Natural killer cell (primary cell): ENCODE data around the gene SLC6A11. TPM values are rescaled to one million over a fixed set of nuclear protein-coding genes. Genes with fewer than 3 reads are reported as not detected.

Experiments
- ATAC-seq, 3 donors: fragments of 150-1000 bp in 2 of 3; fragments of 200-7000 bp in 1 of 3; cut with Tn5 transposase; 1 replicate in 1 of 3; 2 replicates in 2 of 3; pipeline ENCODE4 v1.10.0; 2021; ENCODE audit warnings: mild to moderate bottlenecking in 2 of 3, moderate library complexity in 2 of 3
- DNase-seq, 2 donors: peaks; one replicate each; pipeline versions ENCODE4 v3.0.0 to v3.0.0-alpha.2; 2013 to 2021; ENCODE audit warnings: mixed read lengths in 1 of 2
- H3K27ac ChIP-seq: one replicate; pipeline ENCODE4 v1.5.1; 2013; ENCODE audit warnings: mild to moderate bottlenecking, low read length
- H3K27me3 ChIP-seq: one replicate; pipeline ENCODE4 v1.6.1; 2013; ENCODE audit warnings: low read length; ENCODE audit not compliant: control insufficient read depth, insufficient read depth
- H3K36me3 ChIP-seq: one replicate; pipeline ENCODE4 v1.6.1; 2013; ENCODE audit warnings: low read length; ENCODE audit not compliant: control insufficient read depth, insufficient read depth
- H3K4me1 ChIP-seq: one replicate; pipeline ENCODE4 v1.6.1; 2013; ENCODE audit warnings: low read length; ENCODE audit not compliant: control insufficient read depth, insufficient read depth
- H3K4me3 ChIP-seq: one replicate; pipeline ENCODE4 v1.5.1; 2013; ENCODE audit warnings: low read length
- H3K9me3 ChIP-seq: one replicate; pipeline ENCODE4 v1.6.1; 2013; ENCODE audit warnings: low read length; ENCODE audit not compliant: control insufficient read depth, insufficient read depth
- H3K27ac Mint-ChIP-seq, 2 donors: one replicate each; pipeline ENCODE4 v1.8.0; 2022; ENCODE audit warnings: mild to moderate bottlenecking in 2 of 2, mixed read lengths in 2 of 2, moderate library complexity in 1 of 2
- H3K27me3 Mint-ChIP-seq, 2 donors: one replicate each; pipeline ENCODE4 v1.8.0; 2022; ENCODE audit warnings: low read depth in 2 of 2, mixed read lengths in 2 of 2
- H3K36me3 Mint-ChIP-seq: one replicate; pipeline ENCODE4 v1.8.0; 2022; ENCODE audit warnings: mixed read lengths
- H3K4me1 Mint-ChIP-seq, 2 donors: one replicate each; pipeline ENCODE4 v1.8.0; 2022; ENCODE audit warnings: mixed read lengths in 2 of 2
- H3K4me3 Mint-ChIP-seq: one replicate; pipeline ENCODE4 v1.8.0; 2022; ENCODE audit warnings: mild to moderate bottlenecking, moderate library complexity, mixed read lengths
- H3K9me3 Mint-ChIP-seq, 2 donors: one replicate each; pipeline ENCODE4 v1.8.0; 2022; ENCODE audit warnings: mixed read lengths in 2 of 2
- WGBS: methylation state at CpG from one replicate; pipeline ENCODE4 v1.1.7; 2013; ENCODE audit warnings: missing lambda C conversion rate; ENCODE audit not compliant: insufficient coverage; 5-methylcytosine and 5-hydroxymethylcytosine counted together
- intact Hi-C: fragments of 100-400 bp; cut with micrococcal nuclease; formaldehyde crosslinking; loops from one replicate; pipeline ENCODE4 v1.14.2; 2022
- total RNA-seq, 4 donors: library from RNA; stranded (reverse); fragments of 120-200 nt in 1 of 4; gene quantifications; one replicate each; pipeline versions ENCODE4 v1.2.3 to v1.2.4, GENCODE V29; 2013 to 2022
- TF ChIP-seq, protein P1 (sequence below): fragments of 200-600 bp; IDR thresholded peaks from one replicate; pipeline ENCODE4 v1.8.0; 2022; ENCODE audit warnings: antibody characterized with exemption

The SLC6A11 gene
- total RNA-seq, 3 donors from 2014 or later (not counting 1 experiment from before 2014, with no cell fraction given) = not detected

DNA sequence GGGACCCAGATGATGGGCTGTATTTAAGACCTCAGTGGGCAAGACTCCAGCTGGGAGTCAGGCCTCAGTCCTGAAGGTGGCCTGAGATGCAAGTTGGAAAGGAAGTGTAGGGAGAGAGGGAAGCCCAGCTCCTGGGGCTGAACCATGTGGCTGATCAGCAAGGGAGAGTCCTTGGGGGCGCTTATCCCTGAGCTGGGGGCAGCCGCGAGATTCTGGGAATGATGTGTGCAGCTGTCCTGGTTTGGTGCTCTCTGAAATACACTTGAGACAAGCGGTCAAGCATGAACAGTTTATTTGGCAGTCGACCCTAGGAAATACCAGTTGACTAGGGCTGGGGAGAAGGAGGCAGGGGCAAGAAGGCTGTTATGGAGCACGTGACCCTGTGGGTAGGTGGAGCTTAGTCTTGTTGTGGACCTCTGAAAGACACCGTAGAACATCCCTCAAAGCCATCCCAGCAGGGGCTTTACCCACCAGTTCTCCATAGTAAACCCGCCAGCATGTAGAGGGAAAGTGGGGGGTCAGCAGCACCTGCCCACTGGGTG lies 41.8 kb upstream of the SLC6A11 start:
- Histone ChIP-seq H3K27ac (no peak overlapping the region), H3K4me3 (no peak overlapping the region), H3K27me3 (no peaks in the 10 kb centered on the region), H3K4me1 (no peaks in the 10 kb centered on the region), H3K36me3 (no peaks in the 10 kb centered on the region), H3K9me3 (peaks cover 12% of the 10 kb centered on the region)
- Mint-ChIP-seq H3K27me3 (peaks cover 5 to 12% of the 10 kb centered on the region in 2 donors), H3K4me3 (no peak overlapping the region), H3K36me3 (no peaks in the 10 kb centered on the region), H3K9me3 (no peaks in the 10 kb centered on the region), H3K27ac (no peak overlapping the region), H3K4me1 (no peaks in the 10 kb centered on the region)
- ATAC-seq (no peak), DNase-seq (no peak)
- TF ChIP-seq, protein P1, sequence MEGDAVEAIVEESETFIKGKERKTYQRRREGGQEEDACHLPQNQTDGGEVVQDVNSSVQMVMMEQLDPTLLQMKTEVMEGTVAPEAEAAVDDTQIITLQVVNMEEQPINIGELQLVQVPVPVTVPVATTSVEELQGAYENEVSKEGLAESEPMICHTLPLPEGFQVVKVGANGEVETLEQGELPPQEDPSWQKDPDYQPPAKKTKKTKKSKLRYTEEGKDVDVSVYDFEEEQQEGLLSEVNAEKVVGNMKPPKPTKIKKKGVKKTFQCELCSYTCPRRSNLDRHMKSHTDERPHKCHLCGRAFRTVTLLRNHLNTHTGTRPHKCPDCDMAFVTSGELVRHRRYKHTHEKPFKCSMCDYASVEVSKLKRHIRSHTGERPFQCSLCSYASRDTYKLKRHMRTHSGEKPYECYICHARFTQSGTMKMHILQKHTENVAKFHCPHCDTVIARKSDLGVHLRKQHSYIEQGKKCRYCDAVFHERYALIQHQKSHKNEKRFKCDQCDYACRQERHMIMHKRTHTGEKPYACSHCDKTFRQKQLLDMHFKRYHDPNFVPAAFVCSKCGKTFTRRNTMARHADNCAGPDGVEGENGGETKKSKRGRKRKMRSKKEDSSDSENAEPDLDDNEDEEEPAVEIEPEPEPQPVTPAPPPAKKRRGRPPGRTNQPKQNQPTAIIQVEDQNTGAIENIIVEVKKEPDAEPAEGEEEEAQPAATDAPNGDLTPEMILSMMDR = no peak
- 70% methylated on average over 8 of the region's 8 CpGs for WGBS
- intact Hi-C loops = no loop called here

DNA sequence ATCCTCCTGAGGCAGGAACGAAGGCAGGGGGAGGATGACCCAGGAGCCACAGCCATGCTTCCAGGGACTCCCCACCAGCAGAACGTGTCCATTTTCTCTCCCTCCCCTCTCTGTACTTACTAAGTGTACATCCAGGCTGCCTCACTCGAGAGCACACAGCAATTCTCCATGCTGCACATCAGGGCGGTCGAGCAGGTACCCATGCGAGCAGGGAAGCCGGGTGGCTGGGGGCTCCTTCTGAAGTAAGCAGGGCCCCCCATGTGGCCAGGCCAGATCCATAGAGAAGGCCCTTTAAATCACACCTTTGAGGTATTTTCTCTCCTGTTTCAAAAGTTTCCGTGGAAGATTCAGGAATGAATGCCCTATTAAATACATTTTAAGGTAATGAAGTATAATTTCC lies 41.2 kb upstream of the SLC6A11 start:
- Histone ChIP-seq H3K36me3 (no peaks in the 10 kb centered on the region), H3K4me1 (no peaks in the 10 kb centered on the region), H3K9me3 (peaks cover 12% of the 10 kb centered on the region), H3K4me3 (no peak overlapping the region), H3K27me3 (no peaks in the 10 kb centered on the region), H3K27ac (no peak overlapping the region)
- H3K4me3 Mint-ChIP-seq = no peak overlapping the region
- peaks cover 8 to 11% of the 10 kb centered on the region in 2 donors for H3K27me3 Mint-ChIP-seq
- intact Hi-C loops = no loop called here
- 75% methylated on average over 8 of the region's 8 CpGs for WGBS
- DNase-seq = no peak
- no peaks in the 10 kb centered on the region for H3K4me1 Mint-ChIP-seq
- H3K27ac Mint-ChIP-seq = no peak overlapping the region
- TF ChIP-seq, protein P1 = no peak
- no peaks in the 10 kb centered on the region for H3K36me3 Mint-ChIP-seq
- ATAC-seq = no peak
- H3K9me3 Mint-ChIP-seq = no peaks in the 10 kb centered on the region

DNA sequence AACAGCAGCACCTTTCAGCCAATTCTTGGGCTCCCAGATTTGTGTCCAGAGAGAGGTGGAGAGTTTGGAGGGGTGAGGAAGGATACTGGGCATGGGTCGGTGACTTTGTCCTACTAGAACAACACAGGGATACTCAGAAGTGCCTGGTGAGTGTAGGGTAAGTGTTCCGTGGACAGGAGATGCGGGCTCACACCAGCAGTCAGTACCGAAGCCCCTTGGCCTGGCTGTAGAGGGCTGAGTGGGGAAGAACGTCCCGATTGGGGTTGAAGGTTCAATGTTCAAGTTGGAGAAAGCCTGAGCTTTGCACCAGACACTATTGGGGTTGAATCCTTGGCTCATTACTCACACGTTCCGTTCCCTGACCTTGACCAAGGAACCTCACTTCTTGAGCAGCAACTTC lies 40.8 kb upstream of the SLC6A11 start:
- Mint-ChIP-seq H3K36me3 (no peaks in the 10 kb centered on the region), H3K4me1 (no peaks in the 10 kb centered on the region), H3K27ac (no peak overlapping the region), H3K9me3 (no peaks in the 10 kb centered on the region), H3K4me3 (no peak overlapping the region), H3K27me3 (peaks cover 8 to 11% of the 10 kb centered on the region in 2 donors)
- Histone ChIP-seq H3K27me3 (no peaks in the 10 kb centered on the region), H3K4me1 (no peaks in the 10 kb centered on the region), H3K4me3 (no peak overlapping the region), H3K36me3 (no peaks in the 10 kb centered on the region), H3K9me3 (peaks cover 12% of the 10 kb centered on the region), H3K27ac (no peak overlapping the region)
- DNase-seq (no peak), ATAC-seq (no peak)
- TF ChIP-seq, protein P1 = no peak
- 85% methylated on average over 6 of the region's 8 CpGs for WGBS
- intact Hi-C loops = no loop called here

DNA sequence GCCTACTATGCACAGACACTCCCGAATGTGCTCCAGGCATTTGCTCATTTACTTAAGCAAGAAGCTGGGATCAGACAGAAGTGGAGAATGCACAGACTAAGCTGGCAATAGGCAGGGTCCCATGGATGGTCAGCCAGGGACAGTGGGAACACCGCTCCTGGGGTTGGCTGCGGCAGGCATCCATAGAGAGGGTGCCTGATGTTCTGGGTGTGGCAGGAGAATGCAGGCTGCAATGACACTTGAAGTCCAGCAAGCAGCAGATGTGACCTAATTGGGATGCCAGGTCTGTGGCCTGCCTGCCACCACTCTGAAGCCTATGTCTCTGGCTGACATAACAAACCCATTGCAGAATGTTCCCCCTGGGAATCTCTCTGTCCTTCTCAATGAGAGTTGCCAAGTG lies 40.2 kb upstream of the SLC6A11 start:
- Mint-ChIP-seq H3K27ac (no peak overlapping the region), H3K4me1 (no peaks in the 10 kb centered on the region), H3K27me3 (peaks cover 8 to 11% of the 10 kb centered on the region in 2 donors), H3K36me3 (no peaks in the 10 kb centered on the region), H3K4me3 (no peak overlapping the region), H3K9me3 (no peaks in the 10 kb centered on the region)
- H3K4me1 ChIP-seq = no peaks in the 10 kb centered on the region
- intact Hi-C loops = no loop called here
- no peaks in the 10 kb centered on the region for H3K36me3 ChIP-seq
- H3K9me3 ChIP-seq = peaks cover 12% of the 10 kb centered on the region
- no peak for ATAC-seq
- H3K27ac ChIP-seq = no peak overlapping the region
- no peaks in the 10 kb centered on the region for H3K27me3 ChIP-seq
- WGBS = 92% methylated on average over 3 of the region's 3 CpGs
- H3K4me3 ChIP-seq = no peak overlapping the region
- no peak for DNase-seq
- TF ChIP-seq, protein P1 = no peak
